ENCODE results near the gene PITPNC1. TPM values are rescaled to one million over a fixed set of nuclear protein-coding genes. Genes with fewer than 3 reads are reported as not detected.
"Not testable (repeated sequence)": the region's sequence is repeated elsewhere in the genome, so short reads cannot be mapped to it uniquely, and the experiment has no call there.

Gene PITPNC1
- total and polyA plus RNA-seq, 2 experiments from 2014 or later, result 5.8 to 7.3 TPM

DNA sequence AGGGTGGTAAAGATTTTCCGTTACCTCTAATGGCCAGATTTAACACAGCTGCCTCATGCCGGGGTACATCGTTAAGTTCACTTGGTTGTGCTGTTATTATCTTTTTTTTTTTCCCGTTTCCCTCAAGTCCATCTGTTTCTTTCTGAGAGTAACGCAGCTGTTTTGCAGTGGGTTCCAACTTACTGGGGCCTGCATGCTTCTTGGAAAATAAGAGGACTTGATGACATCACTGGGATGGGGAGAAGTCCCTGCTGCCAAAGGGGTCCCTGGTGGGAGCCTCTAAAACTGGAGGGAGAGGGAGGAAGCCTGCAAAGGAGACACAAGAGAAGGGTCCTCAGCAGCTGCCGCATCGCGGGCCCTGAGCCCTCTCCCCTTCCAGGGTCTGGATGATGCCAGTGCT lies 262.9 kb downstream of the PITPNC1 start:
- Histone ChIP-seq H3K27ac (no peak overlapping the region), H3K4me2 (ENCODE audit: unreplicated experiment) (no peak overlapping the region), H3K9ac (no peak overlapping the region), H3K9me2 (ENCODE audit: insufficient read depth) (no peaks in the 10 kb centered on the region), H3F3A (ENCODE audit: insufficient read depth) (no peaks in the 10 kb centered on the region), H3K4me3 (no peak overlapping the region), H3K4me1 (ENCODE audit: insufficient read depth) (no peaks in the 10 kb centered on the region), H3K27me3 (replicated peaks; ENCODE audit: insufficient read depth) (no peaks in the 10 kb centered on the region), H4K20me1 (ENCODE audit: insufficient read depth) (no peaks in the 10 kb centered on the region), H3K36me3 (ENCODE audit: low read depth) (no peaks in the 10 kb centered on the region), H3K79me2 (ENCODE audit: insufficient read depth) (no peaks in the 10 kb centered on the region), H3K9me3 (ENCODE audit: low read depth) (no peaks in the 10 kb centered on the region), H2AFZ (no peak overlapping the region)
- 91 to 92% methylated on average over 6 to 8 of the region's 8 CpGs for WGBS, 2 experiments (ENCODE audit: low coverage in 1 of 2, low lambda C conversion rate in 2 of 2, missing lambda C conversion rate in 2 of 2)
- in situ Hi-C loops (cut with MboI), result no loop called here
- no peak for DNase-seq
- TF ChIP-seq EZH2 (IDR thresholded peaks at IDR 0.05; ENCODE audit: insufficient read depth, poor library complexity, severe bottlenecking), result no peak

DNA sequence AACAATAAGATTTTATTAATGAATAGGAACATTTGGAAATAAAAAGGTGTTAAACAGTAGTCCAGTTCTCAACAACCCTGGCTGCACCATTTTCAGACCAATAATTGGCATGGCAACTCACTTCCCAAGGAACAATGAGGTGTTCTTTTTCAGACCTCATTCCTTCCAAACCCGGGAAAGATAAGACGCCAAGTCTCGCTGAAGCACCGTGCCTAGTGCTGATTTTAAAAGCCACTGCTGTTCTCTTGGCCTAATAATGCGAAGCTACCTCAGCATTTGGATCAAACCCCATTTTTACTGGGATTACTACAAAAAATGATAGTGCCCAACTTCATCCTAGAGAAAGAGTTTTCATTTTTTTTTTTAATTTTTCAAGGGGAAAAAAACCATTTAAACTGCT lies 265.4 kb downstream of the PITPNC1 start:
- no peak overlapping the region for H3K27ac ChIP-seq
- no peaks in the 10 kb centered on the region for H4K20me1 ChIP-seq (ENCODE audit: insufficient read depth)
- H3K36me3 ChIP-seq (ENCODE audit: low read depth), result no peaks in the 10 kb centered on the region
- H3K27me3 ChIP-seq (replicated peaks; ENCODE audit: insufficient read depth), result no peaks in the 10 kb centered on the region
- H3K9me2 ChIP-seq (ENCODE audit: insufficient read depth), result no peaks in the 10 kb centered on the region
- WGBS, 2 experiments (ENCODE audit: low coverage in 1 of 2, low lambda C conversion rate in 2 of 2, missing lambda C conversion rate in 2 of 2), result 62 to 67% methylated on average over 5 of the region's 5 CpGs
- H3K79me2 ChIP-seq (ENCODE audit: insufficient read depth), result no peaks in the 10 kb centered on the region
- no peaks in the 10 kb centered on the region for H3F3A ChIP-seq (ENCODE audit: insufficient read depth)
- TF ChIP-seq EZH2 (IDR thresholded peaks at IDR 0.05; ENCODE audit: insufficient read depth, poor library complexity, severe bottlenecking) (no peak), EZH2phosphoT487 (IDR thresholded peaks at IDR 0.05; ENCODE audit: insufficient read depth, low read depth) (no peak)
- DNase-seq, result no peak
- no peak overlapping the region for H3K4me3 ChIP-seq
- H3K9me3 ChIP-seq (ENCODE audit: low read depth), result no peaks in the 10 kb centered on the region
- in situ Hi-C loops (cut with MboI), result no loop called here
- no peak overlapping the region for H3K9ac ChIP-seq
- H3K4me1 ChIP-seq (ENCODE audit: insufficient read depth), result no peaks in the 10 kb centered on the region
- H3K4me2 ChIP-seq (ENCODE audit: unreplicated experiment), result no peak overlapping the region
- no peak overlapping the region for H2AFZ ChIP-seq

DNA sequence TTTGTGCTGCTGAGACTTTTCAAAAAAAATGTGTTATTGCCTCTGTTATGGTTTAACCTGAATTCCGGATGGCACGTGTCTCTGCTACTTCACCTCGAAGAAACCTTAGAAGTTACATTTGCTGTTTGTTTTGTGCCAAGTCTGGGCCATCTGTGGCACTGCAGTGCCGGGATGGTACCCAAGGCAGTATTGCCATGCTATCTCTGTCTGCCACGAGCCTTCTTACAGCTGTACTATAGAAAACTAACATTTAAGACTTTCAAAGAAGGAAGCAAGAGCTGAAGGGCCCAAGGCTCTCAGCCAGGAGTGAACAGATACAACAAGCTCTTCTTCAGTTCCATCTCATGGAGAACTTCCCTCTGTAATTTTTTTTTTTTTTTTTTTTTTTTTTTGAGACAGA lies 267.0 kb downstream of the PITPNC1 start:
- H3K9me2 ChIP-seq (ENCODE audit: insufficient read depth), result no peaks in the 10 kb centered on the region
- in situ Hi-C loops (cut with MboI), result no loop called here
- H3K4me3 ChIP-seq, result no peak overlapping the region
- no peaks in the 10 kb centered on the region for H3F3A ChIP-seq (ENCODE audit: insufficient read depth)
- no peak for TF ChIP-seq EZH2 (IDR thresholded peaks at IDR 0.05; ENCODE audit: insufficient read depth, poor library complexity, severe bottlenecking)
- no peak for TF ChIP-seq EZH2phosphoT487 (IDR thresholded peaks at IDR 0.05; ENCODE audit: insufficient read depth, low read depth)
- no peaks in the 10 kb centered on the region for H3K9me3 ChIP-seq (ENCODE audit: low read depth)
- H3K4me1 ChIP-seq (ENCODE audit: insufficient read depth), result no peaks in the 10 kb centered on the region
- H2AFZ ChIP-seq, result no peak overlapping the region
- no peaks in the 10 kb centered on the region for H4K20me1 ChIP-seq (ENCODE audit: insufficient read depth)
- H3K27me3 ChIP-seq (replicated peaks; ENCODE audit: insufficient read depth), result no peaks in the 10 kb centered on the region
- H3K36me3 ChIP-seq (ENCODE audit: low read depth), result no peaks in the 10 kb centered on the region
- no peak for DNase-seq
- no peaks in the 10 kb centered on the region for H3K79me2 ChIP-seq (ENCODE audit: insufficient read depth)
- H3K27ac ChIP-seq, result no peak overlapping the region
- WGBS, 2 experiments (ENCODE audit: low coverage in 1 of 2, low lambda C conversion rate in 2 of 2, missing lambda C conversion rate in 2 of 2), result 82 to 90% methylated on average over 5 of the region's 5 CpGs
- H3K4me2 ChIP-seq (ENCODE audit: unreplicated experiment), result no peak overlapping the region
- no peak overlapping the region for H3K9ac ChIP-seq

GRCh38 chr17:67645195-67645594 lies 268.1 kb downstream of the PITPNC1 start:
- H3K4me3 ChIP-seq; H2AFZ ChIP-seq; H4K20me1 ChIP-seq (ENCODE audit: insufficient read depth); H3K79me2 ChIP-seq (ENCODE audit: insufficient read depth); H3F3A ChIP-seq (ENCODE audit: insufficient read depth); in situ Hi-C loops (cut with MboI); H3K27me3 ChIP-seq (replicated peaks; ENCODE audit: insufficient read depth); DNase-seq; H3K9me2 ChIP-seq (ENCODE audit: insufficient read depth); H3K4me2 ChIP-seq (ENCODE audit: unreplicated experiment); H3K9ac ChIP-seq; H3K4me1 ChIP-seq (ENCODE audit: insufficient read depth); H3K27ac ChIP-seq; H3K9me3 ChIP-seq (ENCODE audit: low read depth); H3K36me3 ChIP-seq (ENCODE audit: low read depth): not testable (repeated sequence)
- WGBS, 2 experiments (ENCODE audit: low coverage in 1 of 2, low lambda C conversion rate in 2 of 2, missing lambda C conversion rate in 2 of 2), result 97 to 99% methylated on average over 8 of the region's 8 CpGs

GRCh38 chr17:67646472-67646871 lies 269.4 kb downstream of the PITPNC1 start:
- no peak for TF ChIP-seq EZH2 (IDR thresholded peaks at IDR 0.05; ENCODE audit: insufficient read depth, poor library complexity, severe bottlenecking)
- no peak for TF ChIP-seq EZH2phosphoT487 (IDR thresholded peaks at IDR 0.05; ENCODE audit: insufficient read depth, low read depth)
- H3K27ac ChIP-seq, result no peak overlapping the region
- DNase-seq, result no peak
- in situ Hi-C loops (cut with MboI), result no loop called here
- H4K20me1 ChIP-seq (ENCODE audit: insufficient read depth), result no peaks in the 10 kb centered on the region
- no peaks in the 10 kb centered on the region for H3K4me1 ChIP-seq (ENCODE audit: insufficient read depth)
- no peak overlapping the region for H3K4me3 ChIP-seq
- no peak overlapping the region for H2AFZ ChIP-seq
- no peaks in the 10 kb centered on the region for H3K9me2 ChIP-seq (ENCODE audit: insufficient read depth)
- no peaks in the 10 kb centered on the region for H3K36me3 ChIP-seq (ENCODE audit: low read depth)
- no peaks in the 10 kb centered on the region for H3K27me3 ChIP-seq (replicated peaks; ENCODE audit: insufficient read depth)
- H3K9me3 ChIP-seq (ENCODE audit: low read depth), result no peaks in the 10 kb centered on the region
- no peak overlapping the region for H3K4me2 ChIP-seq (ENCODE audit: unreplicated experiment)
- WGBS, 2 experiments (ENCODE audit: low coverage in 1 of 2, low lambda C conversion rate in 2 of 2, missing lambda C conversion rate in 2 of 2), result 98% methylated on average over 6 of the region's 6 CpGs
- H3K79me2 ChIP-seq (ENCODE audit: insufficient read depth), result no peaks in the 10 kb centered on the region
- H3F3A ChIP-seq (ENCODE audit: insufficient read depth), result no peaks in the 10 kb centered on the region
- no peak overlapping the region for H3K9ac ChIP-seq

Data from GM23248 (cell line).